ENCODE results near the gene NEU3.
"Not testable (repeated sequence)": the region's sequence is repeated elsewhere in the genome, so short reads cannot be mapped to it uniquely, and the experiment has no call there.

The NEU3 gene

GRCh38 chr11:74984730-74985129 lies 4.0 kb upstream of the NEU3 start:
- DNase-seq = no peak

- peak; percentile 59 for DNase-seq
These were observed 516 bp downstream of the NEU3 start for GRCh38 chr11:74989260-74989638.

GRCh38 chr11:74990150-74990549 lies 1.4 kb downstream of the NEU3 start:
- DNase-seq = peak; percentile 85

GRCh38 chr11:74990941-74991340 lies 2.2 kb downstream of the NEU3 start:
- no peak for DNase-seq

- DNase-seq = no peak
These were observed 4.1 kb downstream of the NEU3 start for GRCh38 chr11:74992852-74993251.

- DNase-seq = no peak
These were observed 12.2 kb downstream of the NEU3 start for GRCh38 chr11:75000975-75001354.

GRCh38 chr11:75001686-75002085 lies 13.0 kb downstream of the NEU3 start:
- DNase-seq = no peak

- DNase-seq = no peak
These were observed 13.8 kb downstream of the NEU3 start for GRCh38 chr11:75002516-75002915.

GRCh38 chr11:75004215-75004614 lies 15.5 kb downstream of the NEU3 start:
- DNase-seq = no peak

- DNase-seq = no peak
These were observed 22.6 kb downstream of the NEU3 start for GRCh38 chr11:75011357-75011756.

GRCh38 chr11:75011872-75012271 lies 23.1 kb downstream of the NEU3 start:
- DNase-seq = no peak

GRCh38 chr11:75013051-75013450 lies 24.3 kb downstream of the NEU3 start:
- no peak for DNase-seq

- DNase-seq = no peak
These were observed 25.4 kb downstream of the NEU3 start for GRCh38 chr11:75014129-75014528.

GRCh38 chr11:75019200-75019599 lies 30.5 kb downstream of the NEU3 start:
- DNase-seq = not testable (repeated sequence)

GRCh38 chr11:75020328-75020727 lies 31.6 kb downstream of the NEU3 start:
- peak; percentile 12 for DNase-seq

GRCh38 chr11:75022296-75022695 lies 33.6 kb downstream of the NEU3 start:
- no peak for DNase-seq

GRCh38 chr11:75022759-75023396 lies 34.1 kb downstream of the NEU3 start:
- DNase-seq = peak; percentile 86

- DNase-seq = no peak
These were observed 34.8 kb downstream of the NEU3 start for GRCh38 chr11:75023446-75024067.

GRCh38 chr11:75024068-75024449 lies 35.3 kb downstream of the NEU3 start:
- no peak for DNase-seq

- DNase-seq = no peak
These were observed 36.1 kb downstream of the NEU3 start for GRCh38 chr11:75024764-75025211.

GRCh38 chr11:75025561-75025960 lies 36.8 kb downstream of the NEU3 start:
- DNase-seq = no peak

GRCh38 chr11:75028321-75028720 lies 39.6 kb downstream of the NEU3 start:
- DNase-seq = no peak

- DNase-seq = no peak
These were observed 40.0 kb downstream of the NEU3 start for GRCh38 chr11:75028724-75029123.

- DNase-seq = peak; percentile 28
These were observed 41.3 kb downstream of the NEU3 start for GRCh38 chr11:75029836-75030631.
